ENCODE measurements around the gene GAS2. TPM values are rescaled to one million over a fixed set of nuclear protein-coding genes. Genes with fewer than 3 reads are reported as not detected.

GAS2 gene
- total and polyA plus RNA-seq, 9 of the 15 experiments (the other 6 are each of a cell fraction or from before 2014, with no cell fraction given) = 0.77 to 1.9 (median 1.1) TPM

DNA sequence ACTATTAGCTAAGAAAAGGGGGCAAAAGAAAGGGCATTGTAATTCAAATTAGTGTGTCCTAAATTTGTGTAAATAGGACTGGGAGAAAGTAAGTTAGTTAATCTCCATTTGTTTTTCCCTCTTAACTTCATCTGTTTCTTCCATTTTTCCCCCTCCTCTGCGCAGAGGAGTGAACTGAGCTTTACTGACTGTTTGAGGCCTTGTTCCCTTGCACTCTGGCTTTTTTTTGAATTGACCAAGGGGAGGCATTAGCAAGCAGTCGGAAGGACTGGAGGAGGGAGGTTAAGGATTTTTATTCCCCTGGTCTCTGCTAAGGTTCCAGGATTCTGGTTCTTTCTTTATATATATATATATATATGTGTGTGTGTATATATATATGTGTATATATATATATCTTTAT is 25.5 kb upstream of the GAS2 start (continued):
- TF ChIP-seq, protein P1, sequence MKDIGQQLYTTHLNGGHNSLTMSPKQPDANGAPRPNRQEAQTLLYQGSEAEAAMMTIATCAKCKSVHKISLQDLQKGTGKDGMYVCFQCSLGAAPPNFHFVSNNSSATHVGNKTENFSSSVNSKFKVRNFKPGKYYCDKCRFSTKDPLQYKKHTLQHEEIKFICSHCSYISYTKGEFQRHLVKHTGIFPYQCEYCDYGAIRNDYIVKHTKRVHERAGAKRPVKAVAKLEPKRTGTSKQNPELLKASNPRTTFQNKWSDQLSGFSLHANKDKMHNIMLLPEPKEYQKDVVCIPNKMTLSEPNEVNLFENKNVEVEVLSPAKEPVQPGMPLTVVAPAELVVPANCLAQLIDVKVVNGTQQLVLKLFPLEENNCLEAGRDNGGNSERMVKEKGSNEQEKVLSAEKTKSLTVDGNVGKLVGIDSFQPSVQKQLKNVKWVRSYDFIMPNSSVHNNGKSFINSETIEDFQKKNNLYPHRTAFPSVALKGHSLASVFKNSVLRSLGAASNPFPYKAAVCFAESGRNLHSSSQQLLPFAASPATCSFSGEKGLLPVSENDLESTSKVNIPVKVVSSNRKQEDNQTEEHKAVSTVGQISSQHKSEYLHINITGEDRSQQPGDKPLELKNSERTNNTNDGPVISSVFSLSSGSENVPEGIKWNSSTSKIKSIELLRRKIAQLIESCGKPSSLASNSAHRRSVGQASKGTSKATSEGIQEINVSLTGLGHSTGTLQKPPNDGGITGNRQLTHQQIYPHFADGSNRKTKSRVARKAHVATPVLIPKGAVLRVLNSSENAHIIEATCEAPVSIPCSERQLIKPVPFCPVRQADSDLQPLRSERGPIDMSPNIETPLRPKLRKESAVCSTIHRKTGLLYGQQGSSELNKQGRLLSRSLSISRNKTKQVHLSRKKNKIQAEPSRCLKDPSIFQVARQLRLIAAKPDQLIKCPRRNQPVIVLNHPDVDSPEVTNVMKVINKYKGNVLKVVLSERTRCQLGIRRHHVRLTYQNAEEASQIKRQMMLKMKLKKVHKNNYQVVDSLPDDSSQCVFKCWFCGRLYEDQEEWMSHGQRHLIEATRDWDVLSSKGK (CRISPR knock-in tag; IDR thresholded peaks at IDR 0.05) = no peak
- no peak for TF ChIP-seq ZNF695 (CRISPR knock-in tag; IDR thresholded peaks at IDR 0.05)
- no peak for TF ChIP-seq FOS (IDR thresholded peaks at IDR 0.05; ENCODE audit: extremely low read depth, insufficient read length)
- TF ChIP-seq MAZ (CRISPR knock-in tag; conservative IDR thresholded peaks at IDR 0.05 in 1 of 2, IDR thresholded peaks at IDR 0.05 in 1 of 2) = no peak
- TF ChIP-seq MNT (conservative IDR thresholded peaks at IDR 0.05) = no peak
- TF ChIP-seq ZNF121 (CRISPR knock-in tag; conservative IDR thresholded peaks at IDR 0.05) = no peak
- TF ChIP-seq, protein P2, sequence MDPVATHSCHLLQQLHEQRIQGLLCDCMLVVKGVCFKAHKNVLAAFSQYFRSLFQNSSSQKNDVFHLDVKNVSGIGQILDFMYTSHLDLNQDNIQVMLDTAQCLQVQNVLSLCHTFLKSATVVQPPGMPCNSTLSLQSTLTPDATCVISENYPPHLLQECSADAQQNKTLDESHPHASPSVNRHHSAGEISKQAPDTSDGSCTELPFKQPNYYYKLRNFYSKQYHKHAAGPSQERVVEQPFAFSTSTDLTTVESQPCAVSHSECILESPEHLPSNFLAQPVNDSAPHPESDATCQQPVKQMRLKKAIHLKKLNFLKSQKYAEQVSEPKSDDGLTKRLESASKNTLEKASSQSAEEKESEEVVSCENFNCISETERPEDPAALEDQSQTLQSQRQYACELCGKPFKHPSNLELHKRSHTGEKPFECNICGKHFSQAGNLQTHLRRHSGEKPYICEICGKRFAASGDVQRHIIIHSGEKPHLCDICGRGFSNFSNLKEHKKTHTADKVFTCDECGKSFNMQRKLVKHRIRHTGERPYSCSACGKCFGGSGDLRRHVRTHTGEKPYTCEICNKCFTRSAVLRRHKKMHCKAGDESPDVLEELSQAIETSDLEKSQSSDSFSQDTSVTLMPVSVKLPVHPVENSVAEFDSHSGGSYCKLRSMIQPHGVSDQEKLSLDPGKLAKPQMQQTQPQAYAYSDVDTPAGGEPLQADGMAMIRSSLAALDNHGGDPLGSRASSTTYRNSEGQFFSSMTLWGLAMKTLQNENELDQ (CRISPR knock-in tag; IDR thresholded peaks at IDR 0.05; ENCODE audit: borderline replicate concordance) = no peak

Data from K562 (cell line).